Stimulated activated CD4-positive, alpha-beta T cell treated with anti-CD3 and anti-CD28 coated beads, Interleukin-12 subunit alpha, Interleukin-12 subunit beta, amount 100 ng/mL, for 24 hours (primary cell): ENCODE results near the gene CHAF1A.

ENCODE experiments used
- DNase-seq, 2 experiments: peaks; one replicate each; pipeline ENCODE4 v3.0.0-alpha.2; 2020; ENCODE audit warnings: low read depth in 2 of 2

CHAF1A gene

DNA sequence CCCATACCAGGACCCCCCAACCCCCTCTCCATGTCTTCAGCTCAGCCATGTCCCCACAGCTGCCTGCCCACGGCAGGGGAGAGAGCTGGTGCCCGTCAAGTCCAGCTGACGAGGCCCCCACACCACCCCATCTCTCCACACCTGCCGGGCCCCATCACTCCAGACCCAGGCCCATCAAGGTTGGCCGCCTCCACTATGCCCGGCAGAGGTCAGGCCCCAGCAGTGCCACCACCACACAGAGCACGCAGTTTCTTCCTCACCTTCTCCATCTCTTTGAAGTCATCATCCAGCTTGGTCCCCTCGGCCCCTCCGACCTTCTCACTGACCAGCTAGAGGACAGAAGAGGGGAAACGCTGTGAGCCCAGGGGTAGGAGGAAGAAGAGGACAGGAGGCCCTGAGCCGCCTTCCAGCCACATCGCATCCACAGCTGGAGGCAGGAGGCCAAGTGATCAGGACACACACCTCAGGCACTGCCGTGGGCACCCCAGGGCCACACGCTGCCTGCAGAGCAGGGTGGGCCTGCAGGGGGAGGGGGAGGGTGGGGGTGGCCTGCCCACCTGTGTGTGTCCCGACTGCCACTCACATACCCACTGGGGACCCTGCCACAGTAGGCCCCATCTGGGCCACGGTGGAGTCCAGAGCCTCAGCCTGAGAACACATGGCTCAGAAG, 35.6 kb upstream of the CHAF1A start:
- DNase-seq, result no peak

DNA sequence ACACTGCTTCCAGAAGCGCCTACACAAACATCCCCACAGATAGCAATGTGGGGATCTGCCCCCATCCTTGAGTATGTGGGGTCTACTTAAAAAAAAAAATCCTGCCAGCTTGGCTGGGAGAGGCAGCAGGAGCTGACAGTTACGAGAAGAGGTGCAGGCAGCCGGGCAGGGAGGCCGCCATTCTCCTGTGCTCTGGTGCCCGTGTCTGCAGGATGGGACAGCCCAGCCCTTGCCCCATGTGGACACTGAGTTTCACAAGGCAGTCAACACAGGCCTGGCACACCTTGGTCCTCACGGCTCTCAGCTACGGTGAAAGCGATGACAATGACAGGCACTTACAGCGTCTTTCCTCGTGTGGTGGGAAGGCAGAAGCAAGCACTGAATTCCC, 35.1 kb upstream of the CHAF1A start:
- DNase-seq, result no peak

DNA sequence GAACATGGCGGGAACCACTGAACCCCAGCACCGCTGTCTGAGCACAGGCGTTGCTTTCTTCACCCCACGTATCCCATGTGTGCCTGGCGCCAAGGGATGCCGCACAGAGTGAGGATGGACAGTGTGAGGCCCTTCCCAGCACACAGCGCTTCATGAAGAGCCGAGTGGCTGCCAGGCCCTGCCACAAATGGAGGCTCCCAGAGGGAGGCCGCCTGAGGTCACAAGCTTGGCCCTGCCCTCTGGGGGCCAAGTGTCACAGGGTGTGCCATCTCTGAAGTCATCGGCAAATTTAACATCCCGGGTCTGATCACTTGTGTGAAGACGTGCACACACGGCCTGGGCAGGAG, 34.7 kb upstream of the CHAF1A start:
- no peak for DNase-seq

DNA sequence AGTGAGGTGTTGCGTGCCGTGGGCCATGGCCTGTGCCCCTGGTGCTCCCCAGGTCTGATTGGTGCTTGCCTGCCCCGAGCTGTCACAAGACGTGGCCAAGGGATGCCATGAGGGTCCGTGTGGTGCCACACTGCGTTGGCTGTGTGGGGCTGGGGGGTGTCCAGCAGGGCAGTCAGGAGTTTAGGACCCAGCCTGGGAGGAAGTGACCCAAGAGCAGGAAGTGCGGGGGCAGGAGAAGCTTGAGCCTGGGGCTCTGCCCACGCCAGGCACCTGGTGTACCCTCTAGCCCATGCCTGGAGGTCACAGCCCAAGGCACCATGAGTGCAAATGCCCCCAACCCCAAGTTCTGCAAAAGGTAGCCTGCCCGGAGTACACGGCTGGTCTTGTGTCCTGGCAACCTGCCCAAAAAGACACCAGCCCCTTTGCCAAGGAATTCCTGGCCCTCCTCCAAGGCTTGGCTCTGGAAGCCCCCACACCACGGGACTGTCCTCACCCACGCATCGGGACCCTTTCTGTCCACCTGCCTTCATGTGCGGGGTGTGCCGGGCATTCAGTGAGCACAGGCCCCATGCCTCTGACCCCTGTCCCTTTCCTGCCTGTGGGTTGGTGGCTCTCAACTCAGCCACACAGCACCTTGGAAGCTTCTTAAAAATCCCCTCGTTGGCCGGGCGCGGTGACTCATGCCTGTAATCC, 34.2 kb upstream of the CHAF1A start:
- no peak for DNase-seq

DNA sequence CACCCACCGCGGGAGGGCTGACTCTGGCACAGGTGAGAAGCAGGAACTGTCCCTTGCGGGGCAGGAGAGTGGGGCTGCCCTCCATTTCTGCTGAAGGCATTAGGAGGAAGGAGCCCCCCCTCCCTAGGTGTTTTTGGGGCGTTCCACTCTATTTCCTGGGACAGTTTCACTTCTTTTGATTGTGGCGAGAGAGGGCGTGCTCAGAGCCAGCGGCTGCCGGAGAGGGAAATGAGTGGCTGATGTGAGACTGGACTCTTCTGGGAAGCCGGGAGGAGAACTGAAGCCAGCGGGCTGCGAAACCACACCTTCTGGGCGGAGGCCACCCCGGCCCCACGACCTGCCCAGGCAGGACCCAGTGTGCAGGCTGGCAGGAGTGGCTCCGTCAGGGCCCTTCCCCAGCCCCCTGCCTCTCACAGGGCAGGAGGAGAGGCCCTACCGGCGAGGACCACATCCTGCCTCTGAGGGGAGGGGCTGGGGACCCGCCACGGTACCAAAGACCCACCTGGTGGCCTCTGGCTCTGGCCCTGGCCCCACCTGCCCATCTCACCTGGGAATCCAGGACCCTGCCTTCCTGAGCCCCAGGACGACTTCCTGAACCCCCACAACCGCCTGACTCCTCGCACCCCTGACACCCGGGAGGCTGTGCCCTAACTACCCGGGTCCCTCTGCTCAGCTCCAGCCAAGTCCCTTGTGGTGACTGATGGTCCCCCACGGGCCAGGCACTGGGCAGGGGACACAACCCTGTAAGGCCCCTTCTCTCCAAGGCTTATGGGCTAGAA, 33.1 kb upstream of the CHAF1A start:
- peak; percentile 32 to 73 for DNase-seq

DNA sequence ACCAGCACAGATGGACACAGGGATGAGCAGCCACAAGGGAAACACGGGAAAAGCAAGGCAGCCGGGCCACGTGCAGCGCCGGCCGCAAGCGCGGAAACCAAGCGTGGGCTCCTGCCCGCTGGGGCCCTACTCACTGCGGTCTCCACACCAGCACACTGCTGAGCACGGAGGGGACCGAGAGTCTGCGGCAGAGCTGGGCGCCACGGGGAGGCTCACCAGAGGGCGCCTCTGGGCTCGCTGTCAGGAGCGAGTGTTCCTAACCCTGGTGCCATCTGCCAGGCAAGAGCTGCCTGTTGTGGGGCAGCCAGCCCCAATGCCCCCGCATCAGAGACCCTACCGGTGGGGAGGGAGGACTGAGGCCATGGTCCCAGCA, 32.6 kb upstream of the CHAF1A start:
- DNase-seq, result peak; percentile 56 to 72

DNA sequence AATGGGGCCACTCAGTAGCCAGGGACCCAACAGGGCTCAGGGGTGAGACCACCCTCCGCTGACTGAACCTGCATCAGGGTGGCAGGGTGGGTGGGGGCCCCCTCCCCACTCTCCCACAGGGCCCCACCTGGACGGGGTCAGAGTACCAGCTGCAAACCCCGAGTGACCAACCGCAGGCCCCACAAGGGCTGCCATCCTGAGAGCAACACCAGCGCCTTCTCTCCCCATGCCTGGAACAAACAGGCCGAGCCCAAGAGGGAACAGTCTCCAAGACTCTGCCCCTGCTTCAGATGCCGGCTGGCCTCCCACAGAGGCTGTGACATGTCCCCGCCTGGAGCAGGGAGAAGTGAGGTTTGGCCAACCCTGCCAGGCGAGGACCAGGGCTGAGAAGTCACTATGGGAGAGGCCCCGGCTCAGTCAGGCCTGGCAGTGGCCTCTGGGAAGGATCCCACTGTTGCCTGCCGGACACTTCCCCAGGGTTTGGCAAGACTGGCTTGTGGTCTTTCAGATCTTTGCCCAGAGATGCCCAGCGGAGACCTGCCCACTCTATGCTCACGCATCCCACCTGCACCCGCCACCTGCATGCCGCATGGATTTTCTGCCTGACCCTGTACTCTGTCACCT, 31.9 kb upstream of the CHAF1A start:
- no peak for DNase-seq

DNA sequence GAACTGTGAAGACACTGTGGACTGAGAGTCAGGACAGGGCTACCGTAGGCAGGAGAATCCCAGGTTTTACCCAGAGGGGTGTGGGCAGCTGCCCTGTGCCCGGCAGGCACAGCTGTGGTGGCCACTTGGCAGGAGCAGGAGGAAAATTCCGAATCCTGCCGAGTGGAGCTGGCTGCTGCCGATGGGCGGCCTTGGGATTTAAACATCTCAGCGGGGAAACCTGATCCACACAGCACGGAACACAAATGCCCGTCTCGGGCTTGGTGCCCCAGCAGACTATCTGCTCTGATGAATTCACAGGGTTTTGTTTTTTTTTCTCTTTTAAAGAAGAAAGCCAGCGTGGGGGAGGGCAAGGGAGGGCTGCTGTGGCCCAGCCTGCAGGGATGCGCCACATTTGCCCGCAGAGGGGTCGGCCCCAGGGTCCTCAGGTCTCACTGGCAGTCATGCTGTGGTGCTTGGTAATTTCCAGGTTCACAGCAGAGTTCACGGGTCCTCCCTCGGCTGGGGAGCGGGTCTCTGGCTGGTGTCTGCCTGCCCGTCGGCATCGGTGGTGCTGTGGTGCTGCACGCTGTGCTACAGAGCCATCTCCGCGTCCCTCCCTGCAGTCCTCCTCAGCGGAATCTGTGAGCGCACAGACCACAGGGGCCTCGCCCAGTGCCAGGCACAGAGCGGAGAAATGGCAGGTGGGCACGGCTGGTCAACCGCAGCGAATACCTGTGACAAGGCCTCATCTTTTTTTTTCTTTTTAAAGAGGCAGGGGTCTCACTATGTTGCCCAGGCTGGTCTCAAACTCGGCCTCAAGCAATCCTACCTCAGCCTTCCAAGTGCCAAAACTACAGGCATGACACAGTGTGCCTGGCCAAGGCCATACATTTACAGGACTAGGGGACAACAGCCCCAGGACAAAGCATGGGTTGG, 30.9 kb upstream of the CHAF1A start:
- no peak for DNase-seq

DNA sequence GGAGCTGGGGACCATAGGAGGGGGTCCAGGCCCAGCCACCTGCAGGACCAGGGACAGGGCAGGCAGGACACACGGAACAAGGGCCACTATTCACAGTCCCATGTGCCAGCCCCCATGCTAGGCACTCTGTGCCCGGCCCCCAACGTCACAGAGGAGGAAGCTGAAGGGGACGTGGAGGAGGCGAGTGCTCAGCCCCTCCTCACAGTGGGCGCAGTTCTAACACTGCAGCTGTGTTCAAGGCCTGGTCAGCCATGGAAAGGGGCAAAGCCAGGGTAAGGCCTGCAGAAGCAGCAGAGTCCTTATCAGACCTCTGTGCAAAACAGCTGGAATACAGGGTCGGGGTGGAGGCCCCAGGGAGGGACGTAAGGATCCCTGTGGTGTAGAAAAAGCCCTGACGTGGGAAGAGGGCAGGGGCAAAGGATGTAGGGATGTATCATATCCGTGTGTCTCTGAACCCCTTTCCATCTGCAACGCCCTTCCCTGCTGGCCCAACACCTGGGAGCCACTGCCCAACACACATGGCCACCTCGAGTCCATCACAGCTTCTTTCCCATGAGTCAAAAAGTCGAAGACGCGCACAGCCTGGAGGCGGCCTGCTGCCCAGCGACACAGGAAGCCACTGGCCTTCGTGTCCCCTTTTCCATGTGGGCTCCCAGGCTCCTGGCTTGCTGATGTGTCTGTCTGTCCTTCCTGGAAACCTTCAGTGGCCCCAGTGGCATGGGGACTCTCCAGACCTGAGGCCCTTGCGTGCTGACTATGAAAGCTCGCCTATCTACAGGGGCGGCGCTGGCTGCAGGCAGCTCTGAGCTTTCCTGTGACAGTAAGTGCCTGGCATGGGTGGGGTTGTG, 30.1 kb upstream of the CHAF1A start:
- DNase-seq, result no peak

DNA sequence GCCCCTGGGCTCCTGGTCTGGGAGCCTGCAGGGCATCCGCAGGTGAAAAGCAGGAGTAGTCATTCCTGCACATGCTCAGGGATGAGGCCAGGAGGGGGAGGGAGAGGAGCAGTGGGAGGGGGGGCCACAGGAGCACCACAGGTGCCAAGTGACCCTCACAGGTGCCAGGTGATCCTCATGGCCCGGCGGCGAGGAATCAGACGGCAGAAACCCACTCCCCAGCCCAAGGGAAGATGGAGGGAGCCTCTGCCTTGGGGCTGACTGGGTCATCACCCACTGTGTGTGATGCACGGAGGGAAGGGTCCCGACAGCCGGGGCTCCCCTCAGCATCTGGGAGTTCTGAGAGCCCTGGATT, 29.4 kb upstream of the CHAF1A start:
- DNase-seq, result no peak

DNA sequence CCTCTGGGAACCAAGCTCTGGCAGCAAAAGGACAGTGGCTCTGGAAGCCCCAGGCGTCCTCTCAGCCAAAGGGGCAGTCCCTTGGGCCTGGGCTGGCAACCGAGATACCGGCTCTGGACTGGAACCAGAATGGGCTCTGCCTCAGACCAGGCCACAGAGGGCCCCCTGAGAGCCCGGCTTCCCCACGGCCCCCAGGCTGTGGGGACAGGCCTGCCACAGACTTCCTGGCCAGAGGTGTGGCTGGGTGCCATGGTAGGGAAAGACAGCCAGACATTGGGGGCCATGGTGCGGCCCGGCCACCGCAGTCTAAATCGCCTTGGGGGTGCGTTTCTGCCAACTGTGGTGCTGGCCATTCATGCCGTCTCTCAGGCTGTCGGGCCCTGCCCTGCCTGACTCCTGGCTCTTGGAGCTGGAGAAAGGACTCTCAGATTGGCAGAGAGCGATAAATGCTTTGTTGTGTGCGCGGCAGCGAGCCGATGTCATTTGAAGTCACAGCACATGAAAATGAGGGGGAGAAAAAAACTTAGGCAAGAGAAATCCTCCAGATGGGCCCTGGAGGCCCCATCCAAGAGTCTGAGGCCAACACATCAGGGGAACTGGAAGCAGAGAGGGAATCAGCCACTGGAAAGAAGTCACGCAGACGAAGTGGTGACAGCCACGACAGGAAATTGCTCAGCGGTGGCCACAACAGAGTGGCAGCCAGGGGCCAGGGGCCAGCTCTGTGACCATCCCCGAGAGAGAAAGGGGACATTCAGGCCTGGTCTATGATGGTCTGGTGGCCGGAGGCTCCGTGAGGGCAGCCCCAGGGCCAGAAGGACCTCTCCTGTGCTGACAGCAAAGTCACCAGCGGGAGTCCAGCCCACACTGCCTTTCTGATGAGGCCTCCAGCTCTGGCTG, 28.6 kb upstream of the CHAF1A start:
- DNase-seq, result no peak

DNA sequence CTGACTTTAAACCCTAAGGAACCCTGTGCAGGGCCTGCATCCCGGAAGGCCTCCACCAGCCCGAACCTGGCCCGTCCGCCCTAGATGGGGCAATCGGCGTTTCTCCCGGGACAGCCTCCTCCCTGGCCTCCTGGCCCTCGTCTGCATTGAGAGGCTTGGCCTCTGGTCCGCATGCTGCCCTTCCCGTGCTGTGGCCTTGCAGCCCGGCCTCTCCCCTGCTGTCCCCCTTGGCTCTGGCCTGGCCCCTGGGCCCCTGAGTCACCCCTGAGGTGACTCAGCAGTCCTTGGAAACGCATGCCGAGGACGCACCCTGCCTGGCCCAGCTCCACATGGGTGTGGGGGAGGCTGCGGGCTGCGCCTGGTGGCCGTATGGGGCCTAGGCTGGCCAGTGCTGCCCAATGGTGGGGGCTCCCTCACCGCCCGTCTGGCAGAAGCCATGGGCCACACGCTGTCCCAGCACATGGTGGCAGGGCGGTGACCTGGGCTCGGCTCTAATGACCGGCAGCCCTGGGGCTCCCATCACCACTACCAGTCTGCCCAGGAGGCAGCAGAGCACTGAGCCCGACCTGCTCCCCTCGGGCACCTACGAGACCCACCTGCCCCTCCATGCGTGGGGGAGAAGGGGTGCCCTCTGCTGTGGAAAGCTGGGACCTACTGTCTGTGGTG, 27.8 kb upstream of the CHAF1A start:
- no peak for DNase-seq

DNA sequence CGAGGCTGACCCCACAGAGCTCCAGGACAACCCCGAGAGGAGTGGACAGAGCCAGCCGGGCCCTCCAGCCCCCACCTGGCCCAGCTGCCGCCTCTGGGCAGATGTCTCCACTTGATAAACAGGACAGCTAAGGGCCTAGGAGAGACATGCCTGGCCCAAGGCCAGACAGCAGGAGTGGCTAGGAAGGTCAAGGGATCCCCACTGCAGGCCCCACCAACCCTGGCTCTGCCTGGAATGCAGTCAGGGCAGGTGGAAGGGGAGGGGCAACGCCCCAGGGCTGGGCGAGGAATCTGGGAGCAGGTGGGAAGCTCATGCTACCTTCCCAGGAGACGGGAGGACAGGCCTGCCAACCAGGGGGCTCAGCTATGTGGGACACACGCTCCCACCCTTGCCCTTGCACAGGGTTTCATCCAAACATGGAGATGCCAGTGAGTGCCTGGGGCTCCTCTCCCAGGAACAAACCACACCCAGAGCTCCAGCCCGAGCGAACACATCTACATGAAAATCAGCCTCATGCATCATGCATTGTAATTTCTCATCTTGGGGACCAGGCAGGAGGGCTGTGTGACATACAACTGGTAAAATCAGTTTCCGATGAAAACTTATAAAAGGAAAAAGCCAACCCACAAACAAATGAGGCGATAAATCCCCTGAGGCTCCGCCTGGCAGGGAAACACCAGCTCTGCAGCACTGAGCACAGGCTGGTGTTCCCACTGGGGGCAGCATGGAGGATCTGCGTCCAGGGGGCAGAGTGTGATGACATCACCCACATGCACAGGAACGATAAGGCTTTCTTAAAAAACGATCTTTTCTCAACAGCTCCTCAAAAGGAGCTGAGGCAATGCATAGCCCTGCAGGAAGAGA, 27.0 kb upstream of the CHAF1A start:
- DNase-seq, result no peak

DNA sequence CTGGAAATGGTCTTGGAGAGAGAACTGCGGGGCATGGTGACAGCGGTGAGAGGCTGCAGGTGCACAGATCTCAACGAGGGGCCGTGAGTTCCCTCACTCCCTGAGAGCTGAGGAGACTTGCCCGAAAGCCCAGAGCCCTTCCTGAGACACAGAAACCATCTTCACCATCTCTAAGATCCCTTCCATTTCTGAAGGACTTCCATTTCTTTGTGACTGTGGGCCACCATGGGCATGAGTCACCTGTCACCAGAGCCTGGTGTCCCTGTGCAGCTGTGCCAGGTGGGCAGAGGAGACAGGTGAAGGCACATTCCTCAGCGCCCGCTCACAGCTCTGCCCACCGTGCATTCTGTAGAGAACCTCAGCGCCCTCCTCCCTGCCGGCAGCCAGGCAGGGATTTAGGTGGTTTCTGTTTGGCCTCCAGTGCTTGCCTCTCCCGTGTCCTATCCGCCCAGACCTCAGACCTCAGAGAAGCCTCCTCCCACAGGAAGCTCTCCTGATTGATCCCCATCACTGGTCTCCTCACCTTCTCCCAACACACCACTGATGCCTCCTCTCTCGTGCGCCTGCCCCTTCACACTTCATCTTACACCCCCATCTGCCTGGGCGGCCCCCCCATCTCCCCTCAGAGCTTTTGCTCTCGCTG, 26.3 kb upstream of the CHAF1A start:
- DNase-seq, result no peak

DNA sequence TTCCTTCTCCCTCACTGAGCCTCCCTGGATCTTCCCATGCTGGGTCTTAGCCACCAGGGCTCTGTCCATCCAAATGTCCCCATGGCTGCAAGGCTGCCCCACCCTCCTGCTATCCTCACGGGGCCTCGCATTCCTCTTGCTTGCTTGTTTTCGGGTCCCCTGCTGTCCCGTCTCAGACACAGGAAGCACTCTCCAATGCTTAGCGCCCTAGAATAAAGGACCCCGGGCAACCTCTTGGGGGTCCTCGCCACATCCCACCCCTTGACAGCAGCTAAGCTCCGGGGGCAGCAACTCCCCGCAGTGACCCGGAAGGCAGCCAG, 25.8 kb upstream of the CHAF1A start:
- no peak for DNase-seq

DNA sequence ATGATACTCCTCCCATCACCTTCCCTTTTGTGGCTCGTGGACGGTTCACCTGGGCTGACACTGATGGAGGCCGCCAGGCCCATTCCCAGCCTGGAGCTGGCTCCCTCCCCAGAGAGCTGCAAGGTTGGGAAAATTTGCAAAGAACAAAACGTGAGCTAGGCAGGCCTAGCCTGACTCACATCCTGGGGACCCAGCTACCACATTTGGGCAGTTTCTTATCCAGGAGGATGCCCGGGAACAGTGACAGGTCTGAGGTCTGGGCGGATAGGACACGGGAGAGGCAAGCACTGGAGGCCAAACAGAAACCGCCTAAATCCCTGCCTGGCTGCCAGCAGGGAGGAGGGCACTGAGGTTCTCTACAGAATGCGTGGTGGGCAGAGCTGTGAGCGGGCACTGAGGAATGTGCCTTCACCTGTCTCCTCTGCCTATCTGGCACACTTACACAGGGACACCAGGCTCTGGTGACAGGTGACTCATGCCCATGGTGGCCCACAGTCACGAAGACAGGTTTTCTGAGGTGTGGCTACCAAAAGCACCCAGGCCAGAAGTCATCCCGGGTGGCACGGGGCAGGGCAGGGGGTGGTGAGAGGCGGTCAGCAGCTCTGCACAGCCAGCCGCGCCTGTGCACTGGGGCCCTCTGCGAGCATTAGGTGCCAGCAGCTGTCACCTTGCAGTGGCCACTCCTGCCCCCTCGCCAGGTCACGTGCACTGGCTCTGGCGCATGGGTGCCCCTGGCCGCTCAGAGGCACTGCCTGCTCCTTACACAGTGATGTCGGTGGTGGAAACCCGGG, 25.3 kb upstream of the CHAF1A start:
- no peak for DNase-seq

DNA sequence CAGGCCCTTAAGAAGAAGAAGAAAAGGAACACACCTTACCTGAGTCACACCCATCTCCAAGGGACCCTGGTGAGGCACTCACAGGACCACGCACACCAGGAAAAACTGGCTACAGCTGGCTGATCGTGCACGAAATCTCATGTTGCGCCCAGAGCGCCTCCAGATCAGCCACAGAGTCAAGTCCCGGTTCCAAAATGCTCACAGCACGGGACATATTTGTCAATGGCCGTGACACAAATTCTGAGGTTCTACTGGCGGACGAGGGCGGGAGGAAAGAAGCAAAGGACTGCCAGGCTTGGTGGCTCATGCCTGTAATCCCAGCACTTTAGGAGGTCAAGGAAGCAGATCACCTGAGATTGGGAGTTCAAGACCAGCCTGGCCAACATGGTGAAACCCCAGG, 23.6 kb upstream of the CHAF1A start:
- DNase-seq, result no peak
